ENCODE data around the gene PALLD.

PALLD gene

GRCh38 chr4:168636506-168637196 lies 139.8 kb downstream of the PALLD start:
- H3K36me3 ChIP-seq: no peaks in the 10 kb centered on the region
- H3K27ac ChIP-seq: no peak overlapping the region
- no peak overlapping the region for H3K4me2 ChIP-seq
- H3K9me3 ChIP-seq (replicated peaks in 1 of 11): no peaks in the 10 kb centered on the region
- H3K4me3 ChIP-seq: no peak overlapping the region
- no peaks in the 10 kb centered on the region for H4K20me1 ChIP-seq
- no peak overlapping the region for H3K9ac ChIP-seq
- H3K4me1 ChIP-seq: peaks cover 7 to 18% (median 12%) of the 10 kb centered on the region in 10 experiments; a peak in 16 of 20 replicates
- peaks cover 16 to 39% (median 21%) of the 10 kb centered on the region in 11 experiments for H3K27me3 ChIP-seq
- TF ChIP-seq Cebpa-rat (IDR thresholded peaks at IDR 0.05): no peak

- Histone ChIP-seq H3K4me1 (peaks cover 0 to 14% (median 8%) of the 10 kb centered on the region in 10 experiments; a peak in 12 of 20 replicates), H3K27ac (no peak overlapping the region)
These were observed 141.3 kb downstream of the PALLD start for GRCh38 chr4:168637872-168638756.

GRCh38 chr4:168639914-168640313 lies 143.1 kb downstream of the PALLD start:
- Histone ChIP-seq H3K27ac (no peak overlapping the region), H3K4me3 (no peak overlapping the region), H3K36me3 (no peaks in the 10 kb centered on the region), H3K9ac (no peak overlapping the region), H3K9me3 (replicated peaks in 1 of 11) (no peaks in the 10 kb centered on the region), H3K4me2 (no peak overlapping the region), H4K20me1 (no peaks in the 10 kb centered on the region), H3K4me1 (peaks cover 0 to 12% (median 4%) of the 10 kb centered on the region in 10 experiments; a peak in 6 of 20 replicates), H3K27me3 (peaks cover 0 to 7% (median 0%) of the 10 kb centered on the region in 11 experiments; a peak in 3 of 22 replicates)
- TF ChIP-seq Cebpa-rat (IDR thresholded peaks at IDR 0.05): no peak

More at GRCh38 chr4:168637872-168638756, 141.3 kb downstream of the PALLD start:
- Histone ChIP-seq H3K27me3 (peaks cover 2 to 25% (median 6%) of the 10 kb centered on the region in 11 experiments; a peak in 21 of 22 replicates), H3K9me3 (replicated peaks in 1 of 11) (no peaks in the 10 kb centered on the region), H3K36me3 (no peaks in the 10 kb centered on the region), H3K4me2 (no peak overlapping the region), H4K20me1 (no peaks in the 10 kb centered on the region), H3K4me3 (no peak overlapping the region), H3K9ac (no peak overlapping the region)
- no peak for TF ChIP-seq Cebpa-rat (IDR thresholded peaks at IDR 0.05)

- no peaks in the 10 kb centered on the region for H4K20me1 ChIP-seq
- H3K4me2 ChIP-seq: no peak overlapping the region
- no peak overlapping the region for H3K27ac ChIP-seq
- no peaks in the 10 kb centered on the region for H3K9me3 ChIP-seq (replicated peaks in 1 of 11)
- no peaks in the 10 kb centered on the region for H3K27me3 ChIP-seq
- no peaks in the 10 kb centered on the region for H3K36me3 ChIP-seq
- peaks cover 0 to 12% (median 4%) of the 10 kb centered on the region in 10 experiments; a peak in 6 of 20 replicates for H3K4me1 ChIP-seq
- no peak overlapping the region for H3K4me3 ChIP-seq
- H3K9ac ChIP-seq: no peak overlapping the region
- TF ChIP-seq Cebpa-rat (IDR thresholded peaks at IDR 0.05): no peak
These were observed 144.9 kb downstream of the PALLD start for GRCh38 chr4:168641811-168642140.

GRCh38 chr4:168642591-168642990 lies 145.7 kb downstream of the PALLD start:
- no peaks in the 10 kb centered on the region for H3K9me3 ChIP-seq (replicated peaks in 1 of 11)
- peaks cover 0 to 12% (median 4%) of the 10 kb centered on the region in 10 experiments; a peak in 6 of 20 replicates for H3K4me1 ChIP-seq
- no peak overlapping the region for H3K27ac ChIP-seq
- no peaks in the 10 kb centered on the region for H3K27me3 ChIP-seq
- TF ChIP-seq Cebpa-rat (IDR thresholded peaks at IDR 0.05): no peak
- peak overlapping the region in 1 of 11 experiments; percentile 41; a peak in 1 of 22 replicates for H3K4me2 ChIP-seq
- no peak overlapping the region for H3K4me3 ChIP-seq
- H3K9ac ChIP-seq: no peak overlapping the region
- no peaks in the 10 kb centered on the region for H3K36me3 ChIP-seq
- H4K20me1 ChIP-seq: no peaks in the 10 kb centered on the region

- Histone ChIP-seq H3K27ac (no peak overlapping the region), H3K36me3 (no peaks in the 10 kb centered on the region), H3K27me3 (no peaks in the 10 kb centered on the region), H3K9me3 (replicated peaks in 1 of 11) (no peaks in the 10 kb centered on the region), H3K4me3 (no peak overlapping the region), H3K4me1 (peaks cover 0 to 12% (median 4%) of the 10 kb centered on the region in 10 experiments; a peak in 6 of 20 replicates), H3K9ac (no peak overlapping the region), H3K4me2 (peak overlapping the region in 6 of 11 experiments; percentile 8 to 41 (median 34); a peak in 8 of 22 replicates), H4K20me1 (no peaks in the 10 kb centered on the region)
- no peak for TF ChIP-seq Cebpa-rat (IDR thresholded peaks at IDR 0.05)
These were observed 146.4 kb downstream of the PALLD start for GRCh38 chr4:168643111-168643795.

- no peaks in the 10 kb centered on the region for H3K27me3 ChIP-seq
- peaks cover 0 to 12% (median 4%) of the 10 kb centered on the region in 10 experiments; a peak in 6 of 20 replicates for H3K4me1 ChIP-seq
- no peak overlapping the region for H3K4me3 ChIP-seq
- no peaks in the 10 kb centered on the region for H4K20me1 ChIP-seq
- no peak overlapping the region for H3K9ac ChIP-seq
- no peaks in the 10 kb centered on the region for H3K9me3 ChIP-seq (replicated peaks in 1 of 11)
- H3K27ac ChIP-seq: no peak overlapping the region
- peak overlapping the region in 4 of 11 experiments; percentile 8 to 34 (median 23); a peak in 6 of 22 replicates for H3K4me2 ChIP-seq
- TF ChIP-seq Cebpa-rat (IDR thresholded peaks at IDR 0.05): no peak
- H3K36me3 ChIP-seq: no peaks in the 10 kb centered on the region
These were observed 146.9 kb downstream of the PALLD start for GRCh38 chr4:168643796-168644159.

GRCh38 chr4:168646001-168646768 lies 149.3 kb downstream of the PALLD start:
- H3K27ac ChIP-seq: no peak overlapping the region
- H3K36me3 ChIP-seq: no peaks in the 10 kb centered on the region
- no peaks in the 10 kb centered on the region for H3K27me3 ChIP-seq
- H3K4me2 ChIP-seq: no peak overlapping the region
- peaks cover 0 to 12% (median 4%) of the 10 kb centered on the region in 10 experiments; a peak in 6 of 20 replicates for H3K4me1 ChIP-seq
- H4K20me1 ChIP-seq: no peaks in the 10 kb centered on the region
- H3K9me3 ChIP-seq (replicated peaks in 1 of 11): no peaks in the 10 kb centered on the region
- no peak for TF ChIP-seq Cebpa-rat (IDR thresholded peaks at IDR 0.05)
- H3K9ac ChIP-seq: no peak overlapping the region
- no peak overlapping the region for H3K4me3 ChIP-seq

Data from BLaER1 treated with 17β-estradiol and CSF1 and Interleukin-3, amounts not matched to agents 10 nM and 100 nM (cell line).